GM23338 (cell line): ENCODE data around the gene ADPRHL1. TPM values are rescaled to one million over a fixed set of nuclear protein-coding genes. Genes with fewer than 3 reads are reported as not detected.
A peak's percentile ranks its signal among the peaks of the same experiment; 100 is the strongest.

ENCODE experiments used
- ATAC-seq: fragments of 200-7000 bp; cut with Tn5 transposase; 3 replicates; pipeline ENCODE4 v1.9.1; 2020
- DNase-seq: peaks from one replicate; pipeline ENCODE4 v3.0.0-alpha.2; 2015; ENCODE audit warnings: low spot score
- H2AFZ ChIP-seq: fragments of 200-600 bp; sonication (generic); 2 replicates; pipeline ENCODE4 v1.8.0; 2016; ENCODE audit warnings: antibody characterized with exemption, mild to moderate bottlenecking, moderate library complexity
- H3F3A ChIP-seq: fragments of 200-600 bp; sonication (generic); replicated peaks from 2 replicates; pipeline ENCODE4 v1.8.0; 2017; ENCODE audit warnings: antibody characterized with exemption, mixed run types, low read depth
- H3K27ac ChIP-seq: fragments of 200-600 bp; sonication (generic); 2 replicates; pipeline ENCODE4 v1.6.1; 2016; ENCODE audit warnings: low read depth
- H3K27me3 ChIP-seq: fragments of 200-600 bp; sonication (generic); 2 replicates; pipeline ENCODE4 v1.8.0; 2016; ENCODE audit warnings: mild to moderate bottlenecking, mixed run types, moderate library complexity; ENCODE audit not compliant: insufficient read depth
- H3K36me3 ChIP-seq: fragments of 200-600 bp; sonication (generic); 2 replicates; pipeline ENCODE4 v1.8.0; 2016; ENCODE audit warnings: mild to moderate bottlenecking; ENCODE audit not compliant: insufficient read depth
- H3K4me1 ChIP-seq: fragments of 200-600 bp; sonication (generic); 2 replicates; pipeline ENCODE4 v1.8.0; 2016; ENCODE audit warnings: mild to moderate bottlenecking, moderate library complexity; ENCODE audit not compliant: insufficient read depth
- H3K4me2 ChIP-seq: fragments of 200-600 bp; sonication (generic); 2 replicates; pipeline ENCODE4 v1.7.1; 2017; ENCODE audit warnings: mixed run types
- H3K4me3 ChIP-seq: fragments of 200-600 bp; sonication (generic); 2 replicates; pipeline ENCODE4 v1.6.1; 2016; ENCODE audit warnings: mixed run types
- H3K79me2 ChIP-seq: fragments of 200-600 bp; sonication (generic); replicated peaks from 2 replicates; pipeline ENCODE4 v1.8.0; 2017; ENCODE audit warnings: mild to moderate bottlenecking; ENCODE audit not compliant: insufficient read depth
- H3K9me2 ChIP-seq: fragments of 200-600 bp; sonication (generic); 2 replicates; pipeline ENCODE4 v1.8.0; 2017; ENCODE audit not compliant: insufficient read depth
- H4K20me1 ChIP-seq: fragments of 200-600 bp; sonication (generic); replicated peaks from 2 replicates; pipeline ENCODE4 v1.8.0; 2017; ENCODE audit warnings: mild to moderate bottlenecking; ENCODE audit not compliant: insufficient read depth
- H3K27ac Mint-ChIP-seq: 2 replicates; pipeline ENCODE4 v1.8.0; 2020; ENCODE audit warnings: inconsistent platforms, mild to moderate bottlenecking, moderate library complexity, mixed read lengths
- H3K27me3 Mint-ChIP-seq: 3 replicates; pipeline ENCODE4 v1.8.0; 2022; ENCODE audit warnings: low read depth, mild to moderate bottlenecking, moderate library complexity, mixed read lengths, inconsistent platforms; ENCODE audit not compliant: insufficient read depth, poor library complexity
- H3K36me3 Mint-ChIP-seq: 3 replicates; pipeline ENCODE4 v1.8.0; 2021; ENCODE audit warnings: low read depth, mild to moderate bottlenecking, inconsistent platforms, moderate library complexity, mixed read lengths
- H3K4me1 Mint-ChIP-seq: 3 replicates; pipeline ENCODE4 v1.8.0; 2020; ENCODE audit warnings: mild to moderate bottlenecking, inconsistent platforms, mixed read lengths
- H3K4me3 Mint-ChIP-seq: 3 replicates; pipeline ENCODE4 v1.8.0; 2021; ENCODE audit warnings: moderate library complexity, mild to moderate bottlenecking, inconsistent platforms, mixed read lengths
- H3K9me3 Mint-ChIP-seq: 3 replicates; pipeline ENCODE4 v1.8.0; 2020; ENCODE audit warnings: moderate library complexity, mild to moderate bottlenecking, inconsistent platforms, mixed read lengths
- EZH2 ChIP-seq: fragments of 200-600 bp; sonication (generic); IDR thresholded peaks from one replicate; pipeline ENCODE4 v1.8.0; 2017; ENCODE audit warnings: antibody characterized with exemption, mild to moderate bottlenecking, low read depth; ENCODE audit not compliant: unreplicated experiment
- JUNB ChIP-seq: IDR thresholded peaks from one replicate; pipeline ENCODE4 v1.6.1; 2016; ENCODE audit warnings: antibody characterized with exemption; ENCODE audit not compliant: unreplicated experiment
- ZNF114 ChIP-seq: fragments of 250-450 bp; sonication (Bioruptor Pico); IDR thresholded peaks from 2 replicates; pipeline ENCODE4 v1.5.0; 2020; ENCODE audit warnings: mild to moderate bottlenecking, moderate library complexity
- ZNF331 ChIP-seq: fragments of 250-450 bp; sonication (Bioruptor Pico); IDR thresholded peaks from 2 replicates; pipeline ENCODE4 v1.5.0; 2020; ENCODE audit warnings: low read depth, mild to moderate bottlenecking, moderate library complexity
- polyA plus RNA-seq: library from polyadenylated mRNA; unstranded; fragments of >200 nt; fragmentation: Nextera tagmentation; extraction: Ambion mirVana; gene quantifications from 2 replicates; pipeline ENCODE4 v1.2.1, GENCODE V29; 2016
- total RNA-seq: library from RNA; depleted of rRNA; stranded (reverse); fragments of >200 nt; shearing (Covaris generic); gene quantifications from 2 replicates; pipeline ENCODE4 v1.2.3, GENCODE V29; 2014
- TF ChIP-seq, protein P1 (sequence below): fragments of 250-450 bp; sonication (Bioruptor Pico); IDR thresholded peaks from 2 replicates; pipeline ENCODE4 v1.5.0; 2020; ENCODE audit warnings: mild to moderate bottlenecking, moderate library complexity
- TF ChIP-seq, protein P2 (sequence below): IDR thresholded peaks from 2 replicates; pipeline ENCODE4 v1.6.1; 2016; ENCODE audit warnings: antibody characterized with exemption
- TF ChIP-seq, protein P3 (sequence below): IDR thresholded peaks from one replicate; pipeline ENCODE4 v1.6.1; 2018; ENCODE audit warnings: antibody characterized with exemption; ENCODE audit not compliant: unreplicated experiment

ADPRHL1 gene
- total and polyA plus RNA-seq, 2 experiments from 2014 or later: 0.80 to 1.0 TPM

DNA sequence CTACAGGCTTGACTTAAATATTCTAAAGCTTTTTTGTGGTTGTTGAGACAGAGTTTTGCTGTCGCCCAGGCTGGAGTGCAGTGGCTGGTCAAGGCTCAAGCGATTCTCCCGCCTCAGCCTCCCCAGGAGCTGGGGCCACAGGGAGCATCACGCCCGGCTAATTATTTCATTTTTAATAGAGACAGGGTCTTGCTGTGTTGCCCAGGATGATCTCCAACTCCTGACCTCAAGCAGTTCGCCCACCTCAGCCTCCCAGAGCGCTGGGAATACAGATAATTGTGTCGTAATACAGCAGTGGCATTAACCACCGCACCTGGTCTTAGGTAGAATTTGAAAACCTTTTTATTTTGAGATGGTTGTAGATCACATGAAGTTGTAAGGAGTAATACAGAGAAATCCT is 38.7 kb upstream of the ADPRHL1 start (continued):
- TF ChIP-seq, protein P1, sequence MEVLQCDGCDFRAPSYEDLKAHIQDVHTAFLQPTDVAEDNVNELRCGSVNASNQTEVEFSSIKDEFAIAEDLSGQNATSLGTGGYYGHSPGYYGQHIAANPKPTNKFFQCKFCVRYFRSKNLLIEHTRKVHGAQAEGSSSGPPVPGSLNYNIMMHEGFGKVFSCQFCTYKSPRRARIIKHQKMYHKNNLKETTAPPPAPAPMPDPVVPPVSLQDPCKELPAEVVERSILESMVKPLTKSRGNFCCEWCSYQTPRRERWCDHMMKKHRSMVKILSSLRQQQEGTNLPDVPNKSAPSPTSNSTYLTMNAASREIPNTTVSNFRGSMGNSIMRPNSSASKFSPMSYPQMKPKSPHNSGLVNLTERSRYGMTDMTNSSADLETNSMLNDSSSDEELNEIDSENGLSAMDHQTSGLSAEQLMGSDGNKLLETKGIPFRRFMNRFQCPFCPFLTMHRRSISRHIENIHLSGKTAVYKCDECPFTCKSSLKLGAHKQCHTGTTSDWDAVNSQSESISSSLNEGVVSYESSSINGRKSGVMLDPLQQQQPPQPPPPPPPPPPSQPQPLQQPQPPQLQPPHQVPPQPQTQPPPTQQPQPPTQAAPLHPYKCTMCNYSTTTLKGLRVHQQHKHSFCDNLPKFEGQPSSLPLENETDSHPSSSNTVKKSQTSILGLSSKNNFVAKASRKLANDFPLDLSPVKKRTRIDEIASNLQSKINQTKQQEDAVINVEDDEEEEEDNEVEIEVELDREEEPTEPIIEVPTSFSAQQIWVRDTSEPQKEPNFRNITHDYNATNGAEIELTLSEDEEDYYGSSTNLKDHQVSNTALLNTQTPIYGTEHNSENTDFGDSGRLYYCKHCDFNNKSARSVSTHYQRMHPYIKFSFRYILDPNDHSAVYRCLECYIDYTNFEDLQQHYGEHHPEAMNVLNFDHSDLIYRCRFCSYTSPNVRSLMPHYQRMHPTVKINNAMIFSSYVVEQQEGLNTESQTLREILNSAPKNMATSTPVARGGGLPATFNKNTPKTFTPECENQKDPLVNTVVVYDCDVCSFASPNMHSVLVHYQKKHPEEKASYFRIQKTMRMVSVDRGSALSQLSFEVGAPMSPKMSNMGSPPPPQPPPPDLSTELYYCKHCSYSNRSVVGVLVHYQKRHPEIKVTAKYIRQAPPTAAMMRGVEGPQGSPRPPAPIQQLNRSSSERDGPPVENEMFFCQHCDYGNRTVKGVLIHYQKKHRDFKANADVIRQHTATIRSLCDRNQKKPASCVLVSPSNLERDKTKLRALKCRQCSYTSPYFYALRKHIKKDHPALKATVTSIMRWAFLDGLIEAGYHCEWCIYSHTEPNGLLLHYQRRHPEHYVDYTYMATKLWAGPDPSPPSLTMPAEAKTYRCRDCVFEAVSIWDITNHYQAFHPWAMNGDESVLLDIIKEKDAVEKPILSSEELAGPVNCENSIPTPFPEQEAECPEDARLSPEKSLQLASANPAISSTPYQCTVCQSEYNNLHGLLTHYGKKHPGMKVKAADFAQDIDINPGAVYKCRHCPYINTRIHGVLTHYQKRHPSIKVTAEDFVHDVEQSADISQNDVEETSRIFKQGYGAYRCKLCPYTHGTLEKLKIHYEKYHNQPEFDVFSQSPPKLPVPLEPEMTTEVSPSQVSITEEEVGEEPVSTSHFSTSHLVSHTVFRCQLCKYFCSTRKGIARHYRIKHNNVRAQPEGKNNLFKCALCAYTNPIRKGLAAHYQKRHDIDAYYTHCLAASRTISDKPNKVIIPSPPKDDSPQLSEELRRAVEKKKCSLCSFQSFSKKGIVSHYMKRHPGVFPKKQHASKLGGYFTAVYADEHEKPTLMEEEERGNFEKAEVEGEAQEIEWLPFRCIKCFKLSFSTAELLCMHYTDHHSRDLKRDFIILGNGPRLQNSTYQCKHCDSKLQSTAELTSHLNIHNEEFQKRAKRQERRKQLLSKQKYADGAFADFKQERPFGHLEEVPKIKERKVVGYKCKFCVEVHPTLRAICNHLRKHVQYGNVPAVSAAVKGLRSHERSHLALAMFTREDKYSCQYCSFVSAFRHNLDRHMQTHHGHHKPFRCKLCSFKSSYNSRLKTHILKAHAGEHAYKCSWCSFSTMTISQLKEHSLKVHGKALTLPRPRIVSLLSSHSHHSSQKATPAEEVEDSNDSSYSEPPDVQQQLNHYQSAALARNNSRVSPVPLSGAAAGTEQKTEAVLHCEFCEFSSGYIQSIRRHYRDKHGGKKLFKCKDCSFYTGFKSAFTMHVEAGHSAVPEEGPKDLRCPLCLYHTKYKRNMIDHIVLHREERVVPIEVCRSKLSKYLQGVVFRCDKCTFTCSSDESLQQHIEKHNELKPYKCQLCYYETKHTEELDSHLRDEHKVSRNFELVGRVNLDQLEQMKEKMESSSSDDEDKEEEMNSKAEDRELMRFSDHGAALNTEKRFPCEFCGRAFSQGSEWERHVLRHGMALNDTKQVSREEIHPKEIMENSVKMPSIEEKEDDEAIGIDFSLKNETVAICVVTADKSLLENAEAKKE (CRISPR knock-in tag): no peak
- TF ChIP-seq EZH2: no peak
- TF ChIP-seq, protein P2, sequence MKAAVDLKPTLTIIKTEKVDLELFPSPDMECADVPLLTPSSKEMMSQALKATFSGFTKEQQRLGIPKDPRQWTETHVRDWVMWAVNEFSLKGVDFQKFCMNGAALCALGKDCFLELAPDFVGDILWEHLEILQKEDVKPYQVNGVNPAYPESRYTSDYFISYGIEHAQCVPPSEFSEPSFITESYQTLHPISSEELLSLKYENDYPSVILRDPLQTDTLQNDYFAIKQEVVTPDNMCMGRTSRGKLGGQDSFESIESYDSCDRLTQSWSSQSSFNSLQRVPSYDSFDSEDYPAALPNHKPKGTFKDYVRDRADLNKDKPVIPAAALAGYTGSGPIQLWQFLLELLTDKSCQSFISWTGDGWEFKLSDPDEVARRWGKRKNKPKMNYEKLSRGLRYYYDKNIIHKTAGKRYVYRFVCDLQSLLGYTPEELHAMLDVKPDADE: no peak

DNA sequence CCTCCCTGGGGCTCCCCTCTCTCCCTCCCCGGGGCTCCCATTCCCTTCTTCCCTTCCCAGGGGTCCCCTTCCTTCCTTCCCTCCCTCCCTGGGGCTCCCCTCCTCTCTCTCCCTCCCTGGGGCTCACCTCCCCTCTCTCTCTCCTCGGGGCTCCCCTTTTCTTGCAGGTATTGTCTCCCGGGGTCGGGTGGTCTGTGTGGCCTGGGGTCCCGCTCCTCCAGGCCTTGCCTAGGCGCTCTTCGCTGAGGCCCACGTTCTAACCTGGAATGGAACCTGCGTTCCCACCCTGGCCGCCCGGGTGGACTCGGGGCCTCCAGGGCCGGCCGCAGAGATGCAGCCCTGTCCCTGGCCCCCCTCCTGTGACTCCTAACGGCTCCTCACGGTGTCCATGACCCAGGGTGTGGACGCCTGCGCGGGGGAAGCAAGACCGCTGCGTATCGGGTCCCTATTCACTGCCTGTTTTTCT is 38.2 kb upstream of the ADPRHL1 start:
- H3K36me3 Mint-ChIP-seq: peaks cover 5% of the 10 kb centered on the region
- peaks cover 63% of the 10 kb centered on the region for H3K4me1 Mint-ChIP-seq
- H3K4me3 ChIP-seq: peak overlapping the region; percentile 97
- H4K20me1 ChIP-seq: peaks cover 22% of the 10 kb centered on the region
- peaks cover 47% of the 10 kb centered on the region for H3K4me1 ChIP-seq
- H3K9me3 Mint-ChIP-seq: no peaks in the 10 kb centered on the region; the same call in 2 of the 3 replicates
- peak; percentile 76 for DNase-seq
- H3K27ac ChIP-seq: no peak overlapping the region; the same call in 1 of the 2 replicates
- H3K27me3 Mint-ChIP-seq: peaks cover 4% of the 10 kb centered on the region
- H3K79me2 ChIP-seq: peaks cover 84% of the 10 kb centered on the region
- peaks cover under 1% of the 10 kb centered on the region; the same call in 1 of the 2 replicates for H3K36me3 ChIP-seq
- H3F3A ChIP-seq: peaks cover 13% of the 10 kb centered on the region; the same call in 1 of the 2 replicates
- H3K4me2 ChIP-seq: peak overlapping the region; percentile 97
- no peaks in the 10 kb centered on the region for H3K27me3 ChIP-seq
- H2AFZ ChIP-seq: no peak overlapping the region
- peak overlapping the region; percentile 81 for H3K4me3 Mint-ChIP-seq
- H3K9me2 ChIP-seq: no peaks in the 10 kb centered on the region
- ATAC-seq: peak; percentile 4; the same call in 2 of the 3 replicates
- no peak overlapping the region for H3K27ac Mint-ChIP-seq
- TF ChIP-seq, protein P2: no peak
- TF ChIP-seq, protein P3, sequence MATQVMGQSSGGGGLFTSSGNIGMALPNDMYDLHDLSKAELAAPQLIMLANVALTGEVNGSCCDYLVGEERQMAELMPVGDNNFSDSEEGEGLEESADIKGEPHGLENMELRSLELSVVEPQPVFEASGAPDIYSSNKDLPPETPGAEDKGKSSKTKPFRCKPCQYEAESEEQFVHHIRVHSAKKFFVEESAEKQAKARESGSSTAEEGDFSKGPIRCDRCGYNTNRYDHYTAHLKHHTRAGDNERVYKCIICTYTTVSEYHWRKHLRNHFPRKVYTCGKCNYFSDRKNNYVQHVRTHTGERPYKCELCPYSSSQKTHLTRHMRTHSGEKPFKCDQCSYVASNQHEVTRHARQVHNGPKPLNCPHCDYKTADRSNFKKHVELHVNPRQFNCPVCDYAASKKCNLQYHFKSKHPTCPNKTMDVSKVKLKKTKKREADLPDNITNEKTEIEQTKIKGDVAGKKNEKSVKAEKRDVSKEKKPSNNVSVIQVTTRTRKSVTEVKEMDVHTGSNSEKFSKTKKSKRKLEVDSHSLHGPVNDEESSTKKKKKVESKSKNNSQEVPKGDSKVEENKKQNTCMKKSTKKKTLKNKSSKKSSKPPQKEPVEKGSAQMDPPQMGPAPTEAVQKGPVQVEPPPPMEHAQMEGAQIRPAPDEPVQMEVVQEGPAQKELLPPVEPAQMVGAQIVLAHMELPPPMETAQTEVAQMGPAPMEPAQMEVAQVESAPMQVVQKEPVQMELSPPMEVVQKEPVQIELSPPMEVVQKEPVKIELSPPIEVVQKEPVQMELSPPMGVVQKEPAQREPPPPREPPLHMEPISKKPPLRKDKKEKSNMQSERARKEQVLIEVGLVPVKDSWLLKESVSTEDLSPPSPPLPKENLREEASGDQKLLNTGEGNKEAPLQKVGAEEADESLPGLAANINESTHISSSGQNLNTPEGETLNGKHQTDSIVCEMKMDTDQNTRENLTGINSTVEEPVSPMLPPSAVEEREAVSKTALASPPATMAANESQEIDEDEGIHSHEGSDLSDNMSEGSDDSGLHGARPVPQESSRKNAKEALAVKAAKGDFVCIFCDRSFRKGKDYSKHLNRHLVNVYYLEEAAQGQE: no peak
- no peak for TF ChIP-seq ZNF114 (CRISPR knock-in tag)
- no peak for TF ChIP-seq JUNB
- TF ChIP-seq ZNF331: no peak
